OCI-LY1 (cell line): ENCODE data around the gene MYL6B.

ENCODE experiments used
- H2AFZ ChIP-seq: fragments of 200-600 bp; sonication (generic), shearing (Covaris generic); 2 replicates; pipeline ENCODE4 v1.6.0; 2014; ENCODE audit warnings: antibody characterized with exemption, mild to moderate bottlenecking, low read length
- H3F3A ChIP-seq: fragments of 200-600 bp; sonication (generic), shearing (Covaris generic); 2 replicates; pipeline ENCODE4 v1.6.0; 2014; ENCODE audit warnings: mild to moderate bottlenecking, antibody characterized with exemption, low read length, moderate library complexity; ENCODE audit not compliant: insufficient read depth
- H3K27ac ChIP-seq: fragments of 200-600 bp; sonication (generic); 2 replicates; pipeline ENCODE4 v1.5.1; 2014; ENCODE audit warnings: low read length, mixed run types, mild to moderate bottlenecking, low read depth; ENCODE audit not compliant: poor library complexity, severe bottlenecking
- H3K27me3 ChIP-seq: fragments of 200-600 bp; sonication (generic); 2 replicates; pipeline ENCODE4 v1.6.0; 2014; ENCODE audit warnings: antibody characterized with exemption, mild to moderate bottlenecking, low read length, moderate library complexity; ENCODE audit not compliant: insufficient read depth
- H3K36me3 ChIP-seq: fragments of 200-600 bp; sonication (generic); 2 replicates; pipeline ENCODE4 v1.6.1; 2014; ENCODE audit warnings: mild to moderate bottlenecking, antibody characterized with exemption, low read length, moderate library complexity, mixed read lengths; ENCODE audit not compliant: insufficient read depth
- H3K4me1 ChIP-seq: fragments of 200-600 bp; sonication (generic); 2 replicates; pipeline ENCODE4 v1.5.1; 2014; ENCODE audit warnings: mild to moderate bottlenecking, low read length, moderate library complexity; ENCODE audit not compliant: insufficient read depth, severe bottlenecking
- H3K4me2 ChIP-seq: fragments of 200-600 bp; sonication (generic), shearing (Covaris generic); 2 replicates; pipeline ENCODE4 v1.6.1; 2014; ENCODE audit warnings: low read length
- H3K4me3 ChIP-seq: fragments of 200-600 bp; sonication (generic); 2 replicates; pipeline ENCODE4 v1.5.1; 2014; ENCODE audit warnings: low read length, low read depth, mild to moderate bottlenecking, mixed read lengths; ENCODE audit not compliant: poor library complexity, severe bottlenecking
- H3K79me2 ChIP-seq: fragments of 200-600 bp; shearing (Covaris generic); 2 replicates; pipeline ENCODE4 v1.6.1; 2016; ENCODE audit warnings: mixed run types, low read length, mixed read lengths; ENCODE audit not compliant: insufficient read depth
- H3K9ac ChIP-seq: fragments of 200-600 bp; sonication (generic), shearing (Covaris generic); 2 replicates; pipeline ENCODE4 v1.6.1; 2014; ENCODE audit warnings: mild to moderate bottlenecking, low read length, mixed read lengths
- H3K9me2 ChIP-seq: fragments of 200-600 bp; sonication (generic), shearing (Covaris generic); 2 replicates; pipeline ENCODE4 v1.6.1; 2014; ENCODE audit warnings: low read depth, mild to moderate bottlenecking, low read length, mixed read lengths
- H3K9me3 ChIP-seq: fragments of 200-600 bp; shearing (Covaris generic); 2 replicates; pipeline ENCODE4 v1.6.1; 2014; ENCODE audit warnings: low read length, mixed read lengths
- H4K20me1 ChIP-seq: fragments of 200-600 bp; sonication (generic), shearing (Covaris generic); 2 replicates; pipeline ENCODE4 v1.6.0; 2016; ENCODE audit warnings: mild to moderate bottlenecking, low read length; ENCODE audit not compliant: insufficient read depth
- EZH2 ChIP-seq: fragments of 200-600 bp; sonication (generic), shearing (Covaris generic); IDR thresholded peaks from 2 replicates; pipeline ENCODE4 v1.8.0; 2017; ENCODE audit warnings: borderline replicate concordance, mixed run types, mild to moderate bottlenecking, antibody characterized with exemption, low read length, moderate library complexity, mixed read lengths
- TF ChIP-seq, protein P1 (sequence below): fragments of 200-600 bp; sonication (generic), shearing (Covaris generic); IDR thresholded peaks from 2 replicates; pipeline ENCODE4 v1.5.1; 2017; ENCODE audit warnings: mild to moderate bottlenecking, antibody characterized with exemption, low read length, moderate library complexity, mixed read lengths

MYL6B gene

DNA sequence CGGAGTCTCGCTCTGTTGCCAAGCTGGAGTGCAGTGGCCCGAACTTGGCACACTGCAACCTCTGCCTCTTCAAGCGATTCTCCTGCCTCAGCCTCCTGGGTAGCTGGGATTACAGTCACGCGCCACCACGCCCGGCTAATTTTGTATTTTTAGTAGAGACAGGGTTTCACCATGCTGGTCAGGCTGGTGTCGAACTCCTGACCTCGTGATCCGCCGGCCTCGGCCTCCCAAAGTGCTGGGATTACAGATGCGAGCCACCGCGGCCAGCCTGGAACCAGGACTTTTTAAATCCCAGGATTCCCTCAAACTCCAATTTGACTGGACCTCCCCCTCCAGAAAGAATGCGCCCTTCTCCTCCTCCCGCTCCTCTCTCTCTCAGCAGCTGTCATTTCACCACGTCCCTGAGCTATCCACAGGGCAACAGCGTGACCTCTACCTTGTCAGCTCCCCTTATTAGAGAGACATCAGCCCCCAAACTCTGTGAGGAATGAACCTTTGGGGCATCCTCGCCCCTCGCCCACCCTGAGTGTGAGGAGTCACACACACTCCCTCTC, 22.4 kb upstream of the MYL6B start:
- Histone ChIP-seq H3K27ac (peak overlapping the region; percentile 69), H3K9me3 (no peaks in the 10 kb centered on the region), H3K9ac (peak overlapping the region; percentile 71; the same call in 1 of the 2 replicates)

GRCh38 chr12:56130876-56131275, 21.5 kb upstream of the MYL6B start:
- Histone ChIP-seq H3K4me1 (peaks cover 26% of the 10 kb centered on the region), H2AFZ (no peak overlapping the region), H3K27me3 (no peaks in the 10 kb centered on the region), H3K36me3 (peaks cover 52% of the 10 kb centered on the region), H4K20me1 (no peaks in the 10 kb centered on the region), H3K9me2 (no peaks in the 10 kb centered on the region), H3K9me3 (no peaks in the 10 kb centered on the region), H3K9ac (no peak overlapping the region), H3F3A (peaks cover 11% of the 10 kb centered on the region), H3K79me2 (no peaks in the 10 kb centered on the region), H3K4me3 (no peak overlapping the region), H3K4me2 (no peak overlapping the region), H3K27ac (no peak overlapping the region)
- TF ChIP-seq EZH2, result no peak
- TF ChIP-seq, protein P1, sequence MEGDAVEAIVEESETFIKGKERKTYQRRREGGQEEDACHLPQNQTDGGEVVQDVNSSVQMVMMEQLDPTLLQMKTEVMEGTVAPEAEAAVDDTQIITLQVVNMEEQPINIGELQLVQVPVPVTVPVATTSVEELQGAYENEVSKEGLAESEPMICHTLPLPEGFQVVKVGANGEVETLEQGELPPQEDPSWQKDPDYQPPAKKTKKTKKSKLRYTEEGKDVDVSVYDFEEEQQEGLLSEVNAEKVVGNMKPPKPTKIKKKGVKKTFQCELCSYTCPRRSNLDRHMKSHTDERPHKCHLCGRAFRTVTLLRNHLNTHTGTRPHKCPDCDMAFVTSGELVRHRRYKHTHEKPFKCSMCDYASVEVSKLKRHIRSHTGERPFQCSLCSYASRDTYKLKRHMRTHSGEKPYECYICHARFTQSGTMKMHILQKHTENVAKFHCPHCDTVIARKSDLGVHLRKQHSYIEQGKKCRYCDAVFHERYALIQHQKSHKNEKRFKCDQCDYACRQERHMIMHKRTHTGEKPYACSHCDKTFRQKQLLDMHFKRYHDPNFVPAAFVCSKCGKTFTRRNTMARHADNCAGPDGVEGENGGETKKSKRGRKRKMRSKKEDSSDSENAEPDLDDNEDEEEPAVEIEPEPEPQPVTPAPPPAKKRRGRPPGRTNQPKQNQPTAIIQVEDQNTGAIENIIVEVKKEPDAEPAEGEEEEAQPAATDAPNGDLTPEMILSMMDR, result no peak

More for the DNA sequence above, 22.4 kb upstream of the MYL6B start:
- Histone ChIP-seq H3F3A (peaks cover 11% of the 10 kb centered on the region), H3K4me2 (peak overlapping the region; percentile 82), H3K79me2 (no peaks in the 10 kb centered on the region), H3K4me3 (peak overlapping the region; percentile 78), H4K20me1 (no peaks in the 10 kb centered on the region), H2AFZ (no peak overlapping the region), H3K27me3 (no peaks in the 10 kb centered on the region), H3K9me2 (no peaks in the 10 kb centered on the region), H3K36me3 (peaks cover 49% of the 10 kb centered on the region), H3K4me1 (peaks cover 33% of the 10 kb centered on the region)
- TF ChIP-seq, protein P1, result no peak
- TF ChIP-seq EZH2, result no peak

DNA sequence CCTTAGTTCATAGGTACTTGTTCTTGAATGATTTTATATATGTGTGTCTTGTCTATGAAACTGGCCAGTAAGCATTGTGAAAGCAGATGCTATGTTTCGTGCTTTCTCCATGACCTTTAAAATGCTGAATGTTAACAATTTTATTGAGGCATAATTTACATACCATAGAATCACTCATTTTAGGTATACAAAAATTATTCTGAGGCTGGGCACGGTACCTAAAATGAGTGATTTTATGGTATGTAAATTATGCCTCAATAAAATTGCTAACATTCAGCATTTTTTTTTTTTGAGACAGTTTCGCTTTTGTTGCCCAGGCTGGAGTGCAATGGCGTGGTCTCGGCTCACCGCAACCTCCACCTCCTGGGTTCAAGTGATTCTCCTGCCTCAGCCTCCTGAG, 17.5 kb upstream of the MYL6B start:
- TF ChIP-seq, protein P1, result no peak
- no peak for TF ChIP-seq EZH2
- peaks cover 91% of the 10 kb centered on the region for H3K36me3 ChIP-seq

More for the DNA sequence above, 17.5 kb upstream of the MYL6B start:
- H3F3A ChIP-seq, result no peaks in the 10 kb centered on the region
- no peak overlapping the region for H3K4me2 ChIP-seq
- H3K79me2 ChIP-seq, result no peaks in the 10 kb centered on the region
- no peaks in the 10 kb centered on the region for H4K20me1 ChIP-seq
- no peaks in the 10 kb centered on the region for H3K27me3 ChIP-seq
- H3K9me3 ChIP-seq, result no peaks in the 10 kb centered on the region
- no peak overlapping the region for H2AFZ ChIP-seq
- peaks cover 1% of the 10 kb centered on the region for H3K4me1 ChIP-seq
- no peak overlapping the region for H3K27ac ChIP-seq
- no peak overlapping the region for H3K4me3 ChIP-seq
- H3K9me2 ChIP-seq, result no peaks in the 10 kb centered on the region
- no peak overlapping the region for H3K9ac ChIP-seq
